Neural progenitor cell (in vitro differentiated cells): ENCODE results near the gene RHBDL3. TPM values are rescaled to one million over a fixed set of nuclear protein-coding genes. Genes with fewer than 3 reads are reported as not detected.
"Not testable (repeated sequence)": the region's sequence is repeated elsewhere in the genome, so short reads cannot be mapped to it uniquely, and the experiment has no call there.

ENCODE experiments used
- DNase-seq: peaks from one replicate; pipeline ENCODE4 v3.0.0-alpha.2; 2016; ENCODE audit warnings: low spot score
- H2AFZ ChIP-seq: fragments of 200-600 bp; sonication (generic); replicated peaks from 2 replicates; pipeline ENCODE4 v1.6.1; 2016; ENCODE audit warnings: antibody characterized with exemption
- H3F3A ChIP-seq: fragments of 200-600 bp; sonication (generic); 2 replicates; pipeline ENCODE4 v1.6.1; 2016; ENCODE audit warnings: antibody characterized with exemption, low read depth
- H3K27ac ChIP-seq: fragments of 200-600 bp; sonication (generic); 2 replicates; pipeline ENCODE4 v1.5.1; 2016; ENCODE audit warnings: mild to moderate bottlenecking
- H3K27me3 ChIP-seq: fragments of 200-600 bp; sonication (generic); 2 replicates; pipeline ENCODE4 v1.6.1; 2016; ENCODE audit warnings: mild to moderate bottlenecking, moderate library complexity
- H3K36me3 ChIP-seq: fragments of 200-600 bp; sonication (generic); 2 replicates; pipeline ENCODE4 v1.5.1; 2016
- H3K4me1 ChIP-seq: fragments of 200-600 bp; sonication (generic); 2 replicates; pipeline ENCODE4 v1.6.1; 2016; ENCODE audit warnings: mixed run types
- H3K4me2 ChIP-seq: fragments of 200-600 bp; sonication (generic); 2 replicates; pipeline ENCODE4 v1.6.1; 2016
- H3K4me3 ChIP-seq: fragments of 200-600 bp; sonication (generic); 2 replicates; pipeline ENCODE4 v1.5.1; 2016
- H3K79me2 ChIP-seq: fragments of 200-600 bp; sonication (generic); 2 replicates; pipeline ENCODE4 v1.6.1; 2016; ENCODE audit warnings: low read depth
- H3K9ac ChIP-seq: fragments of 200-600 bp; sonication (generic); 2 replicates; pipeline ENCODE4 v1.6.1; 2016
- H3K9me3 ChIP-seq: fragments of 200-600 bp; sonication (generic); 2 replicates; pipeline ENCODE4 v1.5.1; 2016; ENCODE audit warnings: low read depth
- H4K20me1 ChIP-seq: fragments of 200-600 bp; sonication (generic); 2 replicates; pipeline ENCODE4 v1.6.1; 2016; ENCODE audit warnings: low read depth
- H3K27ac Mint-ChIP-seq: 3 replicates; pipeline ENCODE4 v1.8.0; 2021; ENCODE audit warnings: mixed read lengths
- H3K27me3 Mint-ChIP-seq: 2 replicates; pipeline ENCODE4 v1.8.0; 2022; ENCODE audit warnings: low read depth, mild to moderate bottlenecking, inconsistent platforms, moderate library complexity, mixed read lengths; ENCODE audit not compliant: insufficient read depth
- H3K36me3 Mint-ChIP-seq: 3 replicates; pipeline ENCODE4 v1.8.0; 2021; ENCODE audit warnings: mixed read lengths
- H3K4me1 Mint-ChIP-seq: 3 replicates; pipeline ENCODE4 v1.8.0; 2021; ENCODE audit warnings: mixed read lengths
- H3K4me3 Mint-ChIP-seq: 3 replicates; pipeline ENCODE4 v1.8.0; 2021; ENCODE audit warnings: mild to moderate bottlenecking, moderate library complexity, mixed read lengths
- H3K9me3 Mint-ChIP-seq: 3 replicates; pipeline ENCODE4 v1.8.0; 2020; ENCODE audit warnings: mixed read lengths
- CTCF ChIP-seq: fragments of 200-600 bp; sonication (generic); IDR thresholded peaks from 2 replicates; pipeline ENCODE4 v1.5.1; 2017; ENCODE audit warnings: antibody characterized with exemption, mild to moderate bottlenecking
- EZH2 ChIP-seq: fragments of 200-600 bp; sonication (generic); IDR thresholded peaks from 2 replicates; pipeline ENCODE4 v1.6.1; 2017; ENCODE audit warnings: antibody characterized with exemption, mild to moderate bottlenecking, moderate library complexity
- EZH2phosphoT487 ChIP-seq: fragments of 200-600 bp; sonication (generic); IDR thresholded peaks from 2 replicates; pipeline ENCODE4 v1.6.1; 2017; ENCODE audit warnings: antibody characterized with exemption
- total RNA-seq: library from RNA; depleted of rRNA; stranded (reverse); fragments of >200 nt; gene quantifications from 2 replicates; pipeline ENCODE4 v1.2.3, GENCODE V29; 2015; ENCODE audit warnings: low replicate concordance

Gene RHBDL3
- total RNA-seq, 1 donor from 2014 or later: 2.5 TPM

- Mint-ChIP-seq H3K36me3 (peaks cover 29% of the 10 kb centered on the region), H3K27me3 (peaks cover 6% of the 10 kb centered on the region), H3K4me3 (peak overlapping the region; percentile 99), H3K27ac (peak overlapping the region; percentile 99), H3K9me3 (no peaks in the 10 kb centered on the region), H3K4me1 (peaks cover 18% of the 10 kb centered on the region)
- Histone ChIP-seq H3K9me3 (no peaks in the 10 kb centered on the region), H3K27me3 (no peaks in the 10 kb centered on the region), H3K4me2 (peak overlapping the region; percentile 93), H3F3A (peaks cover 6% of the 10 kb centered on the region), H4K20me1 (peaks cover 54% of the 10 kb centered on the region), H3K79me2 (peaks cover 75% of the 10 kb centered on the region), H3K36me3 (peaks cover 8% of the 10 kb centered on the region), H3K4me3 (peak overlapping the region; percentile 85), H3K4me1 (peaks cover 20% of the 10 kb centered on the region), H3K27ac (peak overlapping the region; percentile 94), H2AFZ (peak overlapping the region; percentile 81), H3K9ac (peak overlapping the region; percentile 98)
- no peak for TF ChIP-seq CTCF
- no peak for TF ChIP-seq EZH2
- no peak for TF ChIP-seq EZH2phosphoT487
- peak; percentile 50 for DNase-seq
Observed at GRCh38 chr17:32350666-32351418, 85.2 kb downstream of the RHBDL3 start.

- Mint-ChIP-seq H3K4me3 (peak overlapping the region; percentile 99), H3K36me3 (peaks cover 32% of the 10 kb centered on the region), H3K4me1 (peaks cover 18% of the 10 kb centered on the region)
- not testable (repeated sequence) for H2AFZ ChIP-seq, H3F3A ChIP-seq, H3K9me3 ChIP-seq, H3K27me3 Mint-ChIP-seq, DNase-seq, H3K27ac Mint-ChIP-seq, H3K27me3 ChIP-seq, H3K9me3 Mint-ChIP-seq, H3K27ac ChIP-seq
- H3K4me1 ChIP-seq: peaks cover 20% of the 10 kb centered on the region
- peaks cover 10% of the 10 kb centered on the region for H3K36me3 ChIP-seq
- H3K4me3 ChIP-seq: peak overlapping the region; percentile 85
- H4K20me1 ChIP-seq: peaks cover 73% of the 10 kb centered on the region
- H3K4me2 ChIP-seq: peak overlapping the region; percentile 93
- H3K9ac ChIP-seq: peak overlapping the region; percentile 4
- peaks cover 94% of the 10 kb centered on the region for H3K79me2 ChIP-seq
Observed at GRCh38 chr17:32352734-32353133, 87.1 kb downstream of the RHBDL3 start.

- peaks cover 100% of the 10 kb centered on the region for H4K20me1 ChIP-seq
- Mint-ChIP-seq H3K4me1 (peaks cover 14% of the 10 kb centered on the region), H3K4me3 (no peak overlapping the region), H3K9me3 (no peaks in the 10 kb centered on the region), H3K27me3 (peaks cover 6% of the 10 kb centered on the region), H3K36me3 (peaks cover 30% of the 10 kb centered on the region), H3K27ac (no peak overlapping the region)
- peaks cover 15% of the 10 kb centered on the region for H3F3A ChIP-seq
- H3K4me3 ChIP-seq: no peak overlapping the region
- DNase-seq: no peak
- H3K4me2 ChIP-seq: peak overlapping the region; percentile 44
- H3K27me3 ChIP-seq: no peaks in the 10 kb centered on the region
- peak overlapping the region; percentile 25 for H3K9ac ChIP-seq
- H3K27ac ChIP-seq: no peak overlapping the region
- no peak overlapping the region for H2AFZ ChIP-seq
- H3K36me3 ChIP-seq: peaks cover 21% of the 10 kb centered on the region
- TF ChIP-seq EZH2phosphoT487: no peak
- no peak for TF ChIP-seq CTCF
- no peak for TF ChIP-seq EZH2
- H3K4me1 ChIP-seq: peaks cover 20% of the 10 kb centered on the region
- H3K79me2 ChIP-seq: peaks cover 100% of the 10 kb centered on the region
- H3K9me3 ChIP-seq: no peaks in the 10 kb centered on the region
Observed at GRCh38 chr17:32355649-32356377, 90.2 kb downstream of the RHBDL3 start.

GRCh38 chr17:32356378-32356743 is 90.7 kb downstream of the RHBDL3 start:
- H3K4me3 ChIP-seq: no peak overlapping the region
- peaks cover 6% of the 10 kb centered on the region for H3K27me3 Mint-ChIP-seq
- peaks cover 18% of the 10 kb centered on the region for H3F3A ChIP-seq
- H3K27ac Mint-ChIP-seq: no peak overlapping the region
- peaks cover 100% of the 10 kb centered on the region for H3K79me2 ChIP-seq
- TF ChIP-seq EZH2phosphoT487: no peak
- H3K4me2 ChIP-seq: no peak overlapping the region
- no peaks in the 10 kb centered on the region for H3K9me3 ChIP-seq
- H3K4me1 Mint-ChIP-seq: peaks cover 13% of the 10 kb centered on the region
- no peaks in the 10 kb centered on the region for H3K27me3 ChIP-seq
- H3K9ac ChIP-seq: no peak overlapping the region
- peaks cover 100% of the 10 kb centered on the region for H4K20me1 ChIP-seq
- H3K36me3 Mint-ChIP-seq: peaks cover 31% of the 10 kb centered on the region
- H3K4me1 ChIP-seq: peaks cover 20% of the 10 kb centered on the region
- H3K4me3 Mint-ChIP-seq: no peak overlapping the region
- no peak for DNase-seq
- H3K27ac ChIP-seq: no peak overlapping the region
- H2AFZ ChIP-seq: no peak overlapping the region
- no peaks in the 10 kb centered on the region for H3K9me3 Mint-ChIP-seq
- peaks cover 27% of the 10 kb centered on the region for H3K36me3 ChIP-seq
